KOPT-K1 (cell line): ENCODE data around the gene CCDC80.

Experiments used
- H3K27ac ChIP-seq: fragments of 200-600 bp; sonication (generic); 2 replicates; pipeline ENCODE4 v1.5.1; 2016; ENCODE audit warnings: antibody characterized with exemption, mild to moderate bottlenecking, low read depth, low read length; ENCODE audit not compliant: poor library complexity, severe bottlenecking
- H3K36me3 ChIP-seq: fragments of 200-600 bp; sonication (generic); 2 replicates; pipeline ENCODE4 v1.5.1; 2017; ENCODE audit warnings: antibody characterized with exemption, mild to moderate bottlenecking, low read length, moderate library complexity; ENCODE audit not compliant: insufficient read depth
- H3K9me3 ChIP-seq: fragments of 200-600 bp; sonication (generic); 2 replicates; pipeline ENCODE4 v1.5.1; 2017; ENCODE audit warnings: antibody characterized with exemption, low read length, mild to moderate bottlenecking; ENCODE audit not compliant: insufficient read depth, poor library complexity, severe bottlenecking

CCDC80 gene

GRCh38 chr3:112647122-112647521 is 6.2 kb upstream of the CCDC80 start:
- no peaks in the 10 kb centered on the region for H3K9me3 ChIP-seq
- H3K27ac ChIP-seq, result no peak overlapping the region
- no peaks in the 10 kb centered on the region for H3K36me3 ChIP-seq

DNA sequence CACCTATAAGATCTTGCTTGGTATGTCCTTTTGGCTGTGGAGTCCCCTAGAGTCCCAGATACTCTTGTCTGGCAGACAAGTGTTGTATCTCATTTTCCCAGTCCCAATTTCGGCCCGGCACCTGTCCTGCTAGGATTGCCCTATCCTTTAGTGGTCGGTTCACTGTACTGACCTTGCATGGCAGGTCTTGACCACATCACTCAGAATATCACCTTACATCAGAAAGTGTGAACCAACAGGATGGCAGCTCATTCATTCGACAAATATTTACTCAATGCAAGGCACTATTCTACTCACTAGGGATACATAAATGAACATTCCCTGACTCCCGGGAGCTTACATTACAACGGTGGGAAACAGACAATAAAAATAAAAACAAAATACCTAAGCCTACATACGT is 5.7 kb upstream of the CCDC80 start:
- Histone ChIP-seq H3K27ac (no peak overlapping the region), H3K36me3 (no peaks in the 10 kb centered on the region), H3K9me3 (no peaks in the 10 kb centered on the region)

GRCh38 chr3:112644453-112644852 is 3.5 kb upstream of the CCDC80 start:
- Histone ChIP-seq H3K9me3 (no peaks in the 10 kb centered on the region), H3K36me3 (no peaks in the 10 kb centered on the region), H3K27ac (no peak overlapping the region)

DNA sequence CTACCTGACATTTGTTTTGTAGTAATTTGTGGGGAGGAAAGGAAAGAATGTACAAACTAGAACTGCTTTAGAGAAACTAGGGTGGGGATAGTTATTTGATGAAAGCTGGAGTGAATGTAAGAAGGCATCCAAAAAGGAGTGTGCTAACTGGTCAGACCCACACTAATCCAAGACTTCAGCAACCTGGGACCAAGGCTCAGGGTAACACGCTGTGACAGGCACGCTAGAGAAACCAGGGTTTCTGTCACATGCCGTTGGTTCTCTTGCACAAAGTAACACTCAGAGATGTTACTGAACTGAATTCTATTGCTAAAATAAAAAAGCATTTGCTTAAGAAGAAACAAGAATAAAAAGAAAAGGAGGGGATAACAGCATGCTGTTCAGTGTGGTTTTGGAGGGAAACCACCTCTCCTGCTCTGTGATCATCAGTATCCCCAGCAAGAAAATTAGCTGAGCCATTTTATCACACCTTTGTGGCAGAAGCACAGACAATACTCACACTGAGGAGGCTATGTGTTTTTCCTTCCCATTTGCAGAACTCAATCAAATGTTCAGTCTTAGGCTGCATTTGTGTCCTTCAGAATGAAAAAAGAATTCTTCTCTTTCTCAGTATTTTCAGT is 2.8 kb upstream of the CCDC80 start:
- Histone ChIP-seq H3K27ac (no peak overlapping the region), H3K9me3 (no peaks in the 10 kb centered on the region), H3K36me3 (no peaks in the 10 kb centered on the region)

DNA sequence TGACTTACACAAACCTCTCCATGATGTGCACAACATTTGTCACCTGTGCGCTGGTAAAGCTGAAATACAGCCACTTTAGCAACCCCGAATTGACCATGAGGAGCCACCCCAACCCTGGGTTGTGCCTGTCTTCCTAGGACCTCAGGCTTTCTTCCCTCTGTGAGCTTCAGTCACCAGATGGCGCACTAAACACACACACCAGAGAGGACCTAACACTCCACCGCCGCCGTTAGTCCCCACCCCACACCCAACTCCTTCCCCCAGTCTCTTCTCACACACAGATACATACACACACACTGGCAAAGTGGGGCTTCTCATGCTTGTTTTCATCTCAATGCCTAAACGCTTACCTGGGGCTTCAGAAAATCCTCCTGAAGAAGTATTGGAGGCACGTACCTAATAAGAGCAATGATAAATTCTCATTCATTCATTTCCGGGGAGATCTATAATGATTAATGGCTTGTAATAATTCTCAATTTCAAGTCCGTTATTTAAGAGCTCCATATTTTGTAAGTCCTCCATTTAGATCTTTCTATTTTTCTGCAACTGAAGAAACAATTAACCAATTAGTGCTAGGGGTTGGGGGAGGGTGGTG is 2.1 kb upstream of the CCDC80 start:
- no peaks in the 10 kb centered on the region for H3K36me3 ChIP-seq
- no peaks in the 10 kb centered on the region for H3K9me3 ChIP-seq
- H3K27ac ChIP-seq, result no peak overlapping the region

- H3K27ac ChIP-seq, result no peak overlapping the region
- no peaks in the 10 kb centered on the region for H3K36me3 ChIP-seq
- H3K9me3 ChIP-seq, result no peaks in the 10 kb centered on the region
Measured at GRCh38 chr3:112640276-112640929, 540 bp downstream of the CCDC80 start.

DNA sequence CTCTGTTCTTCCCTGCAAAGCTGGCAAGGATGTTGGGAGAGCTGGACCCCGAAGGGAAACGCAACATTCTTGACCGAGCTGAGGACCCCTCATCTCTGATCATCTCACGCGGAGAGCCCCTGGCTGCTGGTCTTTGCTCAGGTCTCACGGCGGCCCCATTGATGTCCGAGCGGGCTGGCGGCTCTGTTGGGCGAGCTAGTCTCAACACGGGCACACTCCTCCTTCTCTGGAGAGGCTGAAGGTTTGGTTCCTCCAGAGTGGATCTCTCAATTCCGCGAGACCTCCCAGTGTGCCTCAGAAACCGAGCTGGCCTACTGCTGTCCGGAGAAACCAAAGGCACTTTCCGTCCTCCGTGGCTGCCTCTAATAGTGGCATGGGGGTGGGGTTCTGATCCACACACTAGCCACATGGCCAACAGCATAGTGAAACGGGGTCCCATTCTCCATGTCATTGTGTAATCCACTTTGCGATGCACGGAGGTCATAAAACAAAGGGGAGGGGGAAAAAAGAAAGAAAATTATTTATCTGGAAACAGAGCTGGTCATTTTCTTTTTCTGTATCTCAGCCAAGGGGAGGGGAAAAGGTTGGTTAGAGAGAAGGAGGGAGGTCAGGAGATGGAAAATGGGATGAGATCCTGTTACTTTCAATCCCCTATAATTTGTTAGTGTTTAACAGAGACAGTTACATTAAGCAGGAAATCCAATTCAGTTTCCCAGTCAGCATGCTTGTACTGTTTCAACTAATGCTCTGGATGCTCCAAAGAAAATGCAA is 1.3 kb downstream of the CCDC80 start:
- H3K27ac ChIP-seq, result no peak overlapping the region

GRCh38 chr3:112638327-112639020 is 2.5 kb downstream of the CCDC80 start:
- Histone ChIP-seq H3K9me3 (no peaks in the 10 kb centered on the region), H3K36me3 (no peaks in the 10 kb centered on the region), H3K27ac (no peak overlapping the region)

More for the DNA sequence above, 1.3 kb downstream of the CCDC80 start:
- H3K36me3 ChIP-seq, result no peaks in the 10 kb centered on the region
- no peaks in the 10 kb centered on the region for H3K9me3 ChIP-seq

- no peak overlapping the region for H3K27ac ChIP-seq
- H3K36me3 ChIP-seq, result no peaks in the 10 kb centered on the region
- no peaks in the 10 kb centered on the region for H3K9me3 ChIP-seq
Measured at GRCh38 chr3:112637700-112638099, 3.2 kb downstream of the CCDC80 start.

GRCh38 chr3:112635674-112636073 is 5.3 kb downstream of the CCDC80 start:
- H3K36me3 ChIP-seq, result no peaks in the 10 kb centered on the region
- H3K9me3 ChIP-seq, result no peaks in the 10 kb centered on the region
- H3K27ac ChIP-seq, result no peak overlapping the region

- H3K36me3 ChIP-seq, result no peaks in the 10 kb centered on the region
- H3K9me3 ChIP-seq, result no peaks in the 10 kb centered on the region
- no peak overlapping the region for H3K27ac ChIP-seq
Measured at GRCh38 chr3:112634786-112635541, 6.0 kb downstream of the CCDC80 start.

DNA sequence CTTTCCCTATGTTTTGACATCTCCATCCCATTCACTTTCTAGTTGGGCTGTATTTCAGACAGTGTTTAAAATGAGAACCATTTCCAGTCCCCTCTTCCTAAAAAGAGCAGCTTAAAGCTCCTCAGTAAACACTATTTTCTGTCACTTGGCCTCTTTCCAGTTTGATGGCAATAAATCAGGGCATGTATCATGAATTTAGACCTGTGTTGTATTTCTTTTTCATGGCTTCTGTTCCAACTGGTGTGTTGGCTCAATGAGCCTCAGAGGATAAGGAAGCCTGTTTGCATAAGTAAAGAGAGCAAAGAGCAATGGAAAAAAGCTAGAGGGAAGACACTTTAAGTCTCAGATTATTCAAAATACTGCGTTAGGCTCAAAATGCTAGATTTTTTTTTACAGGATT is 7.2 kb downstream of the CCDC80 start:
- Histone ChIP-seq H3K36me3 (no peaks in the 10 kb centered on the region), H3K27ac (no peak overlapping the region)

GRCh38 chr3:112633191-112633590 is 7.8 kb downstream of the CCDC80 start:
- Histone ChIP-seq H3K36me3 (no peaks in the 10 kb centered on the region), H3K9me3 (no peaks in the 10 kb centered on the region), H3K27ac (no peak overlapping the region)

More for the DNA sequence above, 7.2 kb downstream of the CCDC80 start:
- no peaks in the 10 kb centered on the region for H3K9me3 ChIP-seq

DNA sequence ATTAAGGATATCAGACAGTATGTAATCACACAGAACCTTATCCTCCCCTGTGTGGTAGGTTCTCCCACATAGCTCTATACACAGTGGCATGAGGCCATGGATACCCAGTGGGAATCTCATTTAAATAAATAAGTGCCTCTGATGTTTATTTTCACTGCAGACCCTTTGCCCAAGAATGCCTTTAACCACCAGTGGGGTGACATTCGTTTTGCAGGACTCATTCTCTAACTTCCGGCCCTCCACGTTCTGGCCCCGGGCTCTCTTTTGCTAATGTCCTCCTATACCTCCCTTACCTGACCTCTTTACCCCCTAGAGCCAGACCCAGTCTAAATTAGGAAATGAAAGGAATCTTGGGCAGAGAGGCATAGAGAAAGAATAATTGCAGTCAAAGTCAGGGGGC is 8.3 kb downstream of the CCDC80 start:
- Histone ChIP-seq H3K36me3 (no peaks in the 10 kb centered on the region), H3K9me3 (no peaks in the 10 kb centered on the region), H3K27ac (no peak overlapping the region)
